H1 (cell line): Measurements from ENCODE around the gene FHDC1. TPM values are rescaled to one million over a fixed set of nuclear protein-coding genes. Genes with fewer than 3 reads are reported as not detected.

Experiments used
- CBX8 ChIP-seq: fragments of 300-800, 300-1000 bp; sonication (generic); IDR thresholded peaks from 2 replicates; pipeline ENCODE4 v1.7.1; 2016; ENCODE audit warnings: low read depth, low read length, borderline replicate concordance
- CEBPB ChIP-seq: IDR thresholded peaks from 2 replicates; pipeline ENCODE4 v1.6.1; 2012; ENCODE audit warnings: low read depth, low read length
- NANOG ChIP-seq: IDR thresholded peaks from 2 replicates; pipeline ENCODE4 v1.6.1; 2011; ENCODE audit warnings: low read length, low read depth, mild to moderate bottlenecking, inconsistent platforms; ENCODE audit not compliant: insufficient read depth, poor library complexity, severe bottlenecking
- SUZ12 ChIP-seq: fragments of 200-600 bp; sonication (generic); IDR thresholded peaks from 2 replicates; pipeline ENCODE4 v1.6.1; 2012; ENCODE audit warnings: mild to moderate bottlenecking, inconsistent platforms, low read length, moderate library complexity, mixed read lengths
- polyA plus RNA-seq, 7 experiments: library from polyadenylated mRNA; depleted of rRNA in 3 of 7; stranded (reverse) in 5 of 7; unstranded in 2 of 7; fragments of >200 nt in 5 of 7; fragments of 200-250 nt in 2 of 7; gene quantifications; 1 replicate in 5 of 7; 2 replicates in 1 of 7; 4 replicates in 1 of 7; pipeline versions ENCODE4 v1.2.1 to v1.2.3, GENCODE V29; 2011 to 2013; ENCODE audit warnings: missing spikeins in 2 of 7, mixed read lengths in 2 of 7
- total RNA-seq: library from RNA; stranded (reverse); fragmentation: NEBNext Ultra II Directional; extraction: Animal tissue kit (Norgen Biotek cat#: 25700); gene quantifications from 2 replicates; pipeline ENCODE4 v1.2.1, GENCODE V29; 2021

The FHDC1 gene
- total and polyA plus RNA-seq, 2 of the 8 experiments (the other 6 are each of a cell fraction or from before 2014, with no cell fraction given) = 6.4 to 28.6 TPM

GRCh38 chr4:153021276-153021675 lies 85.2 kb downstream of the FHDC1 start (continued):
- TF ChIP-seq CEBPB = no peak
- no peak for TF ChIP-seq SUZ12
- no peak for TF ChIP-seq NANOG
- no peak for TF ChIP-seq CBX8
